HCT116 (cell line): ENCODE results near the gene ADD3. TPM values are rescaled to one million over a fixed set of nuclear protein-coding genes. Genes with fewer than 3 reads are reported as not detected.

Experiments used
- ATAC-seq: fragments of 200-7000 bp; cut with Tn5 transposase; 2 replicates; pipeline ENCODE4 v1.9.1; 2020; ENCODE audit warnings: mild to moderate bottlenecking, moderate library complexity
- BruUV-seq: library from RNA; stranded (reverse); fragments of 400-500 nt; replicated peaks from 2 replicates; lab custom pipeline; 2021; lab: Mats Ljungman, UMichigan
- CTCF ChIA-PET: fragments of 300-600 bp; sonication (Branson Sonifier 250); formaldehyde crosslinking; loops from one replicate; lab custom pipeline; 2021; ENCODE audit warnings: antibody characterized with exemption; lab: Charles Lee
- POLR2A ChIA-PET: fragments of 300-600, 350-600 bp; sonication (Branson Sonifier 250); formaldehyde crosslinking; loops from one replicate; lab custom pipeline; 2021; ENCODE audit warnings: antibody characterized with exemption; lab: Charles Lee
- RAD21 ChIA-PET, 2 experiments: fragments of 300-600 bp; sonication (Branson Sonifier 250); formaldehyde crosslinking; loops; one replicate each; lab custom pipeline; 2023; ENCODE audit warnings: low total read pairs in 2 of 2; ENCODE audit not compliant: uncharacterized antibody in 2 of 2, unreplicated experiment in 2 of 2, low non-redundant PET in 1 of 2; lab: Charles Lee
- DNase-seq: peaks from one replicate; pipeline ENCODE4 v3.0.0-alpha.2; 2010; ENCODE audit warnings: low read depth, low spot score
- H2AFZ ChIP-seq: fragments of 200-600 bp; shearing (Covaris generic), sonication (generic); 2 replicates; pipeline ENCODE4 v1.6.1; 2017; ENCODE audit warnings: low read depth, mixed run types, mixed read lengths, antibody characterized with exemption, low read length; ENCODE audit not compliant: poor library complexity, severe bottlenecking
- H3K27ac ChIP-seq: 2 replicates; pipeline ENCODE4 v1.5.1; 2012; ENCODE audit warnings: low read depth, low read length
- H3K27me3 ChIP-seq: fragments of 200-600 bp; sonication (generic); 2 replicates; pipeline ENCODE4 v1.6.1; 2016; ENCODE audit warnings: mixed run types, low read length, mixed read lengths; ENCODE audit not compliant: insufficient read depth
- H3K36me3 ChIP-seq, 2 experiments: fragments of 200-500 bp in 1 of 2; fragments of 200-600 bp in 1 of 2; sonication (Bioruptor generic) in 1 of 2; sonication (generic) in 1 of 2; 2 replicates each; pipeline versions ENCODE4 v1.5.1 to v1.6.1; 2014 to 2016; ENCODE audit warnings: low read length in 2 of 2, inconsistent platforms in 1 of 2, mixed read lengths in 1 of 2, mixed run types in 1 of 2; ENCODE audit not compliant: insufficient read depth in 2 of 2, control insufficient read depth in 1 of 2
- H3K4me1 ChIP-seq, 2 experiments: fragments of 200-600 bp in 1 of 2; sonication (generic) in 1 of 2; 2 replicates each; pipeline versions ENCODE4 v1.5.1 to v1.6.1; 2012 to 2017; ENCODE audit warnings: low read length in 2 of 2, inconsistent platforms in 1 of 2, mild to moderate bottlenecking in 1 of 2, mixed read lengths in 1 of 2, mixed run types in 1 of 2, moderate library complexity in 1 of 2; ENCODE audit not compliant: insufficient read depth in 2 of 2, control insufficient read depth in 1 of 2
- H3K4me2 ChIP-seq: fragments of 200-600 bp; sonication (generic); 2 replicates; pipeline ENCODE4 v1.6.1; 2017; ENCODE audit warnings: mixed run types, low read length, mixed read lengths
- H3K4me3 ChIP-seq, 2 experiments: fragments of 200-600 bp in 1 of 2; sonication (generic) in 1 of 2; replicated peaks in 1 of 2; 2 replicates each; pipeline ENCODE4 v1.5.1; 2011 to 2016; ENCODE audit warnings: low read length in 2 of 2, control low read depth in 1 of 2, low read depth in 1 of 2, mild to moderate bottlenecking in 1 of 2, mixed read lengths in 1 of 2, mixed run types in 1 of 2
- H3K79me2 ChIP-seq: fragments of 200-600 bp; sonication (generic); 2 replicates; pipeline ENCODE4 v1.6.1; 2017; ENCODE audit warnings: mild to moderate bottlenecking, mixed run types, low read length, moderate library complexity, mixed read lengths; ENCODE audit not compliant: insufficient read depth
- H3K9ac ChIP-seq: fragments of 200-600 bp; sonication (generic); 2 replicates; pipeline ENCODE4 v1.6.1; 2016; ENCODE audit warnings: low read length, mixed read lengths
- H3K9me2 ChIP-seq: fragments of 200-600 bp; sonication (generic), shearing (Covaris generic); 2 replicates; pipeline ENCODE4 v1.6.1; 2017; ENCODE audit warnings: mixed run types, mild to moderate bottlenecking, moderate library complexity; ENCODE audit not compliant: insufficient read depth
- H3K9me3 ChIP-seq, 2 experiments: fragments of 200-500 bp in 1 of 2; fragments of 200-600 bp in 1 of 2; sonication (Bioruptor generic) in 1 of 2; sonication (generic) in 1 of 2; 2 replicates each; pipeline ENCODE4 v1.6.1; 2014 to 2017; ENCODE audit warnings: low read length in 2 of 2, mixed read lengths in 2 of 2, inconsistent platforms in 1 of 2, low read depth in 1 of 2, mild to moderate bottlenecking in 1 of 2, mixed run types in 1 of 2, moderate library complexity in 1 of 2; ENCODE audit not compliant: control insufficient read depth in 1 of 2, insufficient read depth in 1 of 2
- H4K20me1 ChIP-seq: fragments of 200-600 bp; sonication (generic), shearing (Covaris generic); 2 replicates; pipeline ENCODE4 v1.6.1; 2017; ENCODE audit warnings: mixed run types, mild to moderate bottlenecking, moderate library complexity; ENCODE audit not compliant: insufficient read depth
- CEBPB ChIP-seq: IDR thresholded peaks from 2 replicates; pipeline ENCODE4 v1.6.1; 2012; ENCODE audit warnings: low read depth
- ELF1 ChIP-seq: IDR thresholded peaks from 2 replicates; pipeline ENCODE4 v1.6.1; 2012; ENCODE audit warnings: low read depth, borderline replicate concordance
- JUND ChIP-seq: IDR thresholded peaks from 2 replicates; pipeline ENCODE4 v1.6.1; 2012
- RAD21 ChIP-seq: IDR thresholded peaks from 2 replicates; pipeline ENCODE4 v1.6.1; 2012; ENCODE audit warnings: low read depth, mild to moderate bottlenecking
- SIN3A ChIP-seq: IDR thresholded peaks from 2 replicates; pipeline ENCODE4 v1.6.1; 2012; ENCODE audit warnings: low read depth
- SRF ChIP-seq: IDR thresholded peaks from 2 replicates; pipeline ENCODE4 v1.6.1; 2012; ENCODE audit warnings: low read depth
- ZFX ChIP-seq: fragments of 450-650 bp; IDR thresholded peaks from 2 replicates; pipeline ENCODE4 v1.6.1; 2017
- intact Hi-C: fragments of 100-400 bp; cut with micrococcal nuclease; formaldehyde crosslinking; loops from 2 replicates; pipeline ENCODE4 v1.10.0; 2022
- total RNA-seq: library from RNA; stranded (reverse); gene quantifications from one replicate; pipeline ENCODE4 v1.2.1, GENCODE V29; 2021; ENCODE audit not compliant: unreplicated experiment
- TF ChIP-seq, protein P1 (sequence below), 3 experiments: fragments of 200-600 bp in 1 of 3; sonication (generic) in 1 of 3; IDR thresholded peaks in 2 of 3; conservative IDR thresholded peaks in 1 of 3; 2 replicates each; pipeline ENCODE4 v1.5.1; 2012 to 2017; ENCODE audit warnings: low read depth in 2 of 3, low read length in 2 of 3, antibody characterized with exemption in 1 of 3, borderline replicate concordance in 1 of 3, control low read depth in 1 of 3, mild to moderate bottlenecking in 1 of 3, mixed read lengths in 1 of 3, mixed run types in 1 of 3, moderate library complexity in 1 of 3; ENCODE audit not compliant: insufficient read depth in 1 of 3
- TF ChIP-seq, protein P2 (sequence below): IDR thresholded peaks from 2 replicates; pipeline ENCODE4 v1.6.1; 2012; ENCODE audit warnings: low read depth
- TF ChIP-seq, protein P3 (sequence below): IDR thresholded peaks from 2 replicates; pipeline ENCODE4 v1.6.1; 2011; ENCODE audit warnings: mild to moderate bottlenecking, low read length, moderate library complexity; ENCODE audit not compliant: insufficient replicate concordance; ENCODE audit errors: extremely low read depth

Gene ADD3
- total RNA-seq, 1 experiment from 2014 or later: 41.1 TPM

DNA sequence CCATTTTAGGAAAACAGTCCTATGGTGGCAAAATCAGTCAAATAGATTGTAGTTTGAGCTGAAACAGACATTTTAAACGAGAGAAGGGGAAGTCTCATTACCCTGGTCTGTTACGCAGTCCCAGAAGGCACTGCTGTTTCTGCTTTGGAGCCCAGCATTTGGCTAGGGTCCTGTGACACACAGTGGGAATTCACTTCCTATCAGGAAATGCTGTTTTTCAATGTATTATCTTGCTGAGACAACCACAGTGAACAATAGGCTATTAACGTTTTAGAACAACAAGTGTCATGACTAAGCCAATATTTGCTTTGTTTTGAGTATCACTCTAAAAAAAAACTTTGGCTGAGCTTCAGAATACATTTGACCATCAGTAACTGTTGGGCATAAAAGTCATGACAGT, 74.1 kb downstream of the ADD3 start:
- H3K9me3 ChIP-seq: no peaks in the 10 kb centered on the region
- H3K4me1 ChIP-seq: peaks cover 0 to under 1% of the 10 kb centered on the region in 2 experiments; a peak in 1 of 4 replicates
- no peak for DNase-seq
- no peak overlapping the region for H3K4me3 ChIP-seq
- ChIA-PET POLR2A (no interaction called here), RAD21 (no interaction called here), CTCF (no interaction called here)
- no peak overlapping the region for H3K9ac ChIP-seq
- H3K79me2 ChIP-seq: no peaks in the 10 kb centered on the region
- intact Hi-C loops: no loop called here
- no TSS peak for BruUV-seq
- H3K9me2 ChIP-seq: no peaks in the 10 kb centered on the region
- TF ChIP-seq RAD21 (no peak), ELF1 (no peak), ZFX (no peak), SRF (no peak), SIN3A (no peak), JUND (no peak), CEBPB (no peak)
- TF ChIP-seq, protein P1, sequence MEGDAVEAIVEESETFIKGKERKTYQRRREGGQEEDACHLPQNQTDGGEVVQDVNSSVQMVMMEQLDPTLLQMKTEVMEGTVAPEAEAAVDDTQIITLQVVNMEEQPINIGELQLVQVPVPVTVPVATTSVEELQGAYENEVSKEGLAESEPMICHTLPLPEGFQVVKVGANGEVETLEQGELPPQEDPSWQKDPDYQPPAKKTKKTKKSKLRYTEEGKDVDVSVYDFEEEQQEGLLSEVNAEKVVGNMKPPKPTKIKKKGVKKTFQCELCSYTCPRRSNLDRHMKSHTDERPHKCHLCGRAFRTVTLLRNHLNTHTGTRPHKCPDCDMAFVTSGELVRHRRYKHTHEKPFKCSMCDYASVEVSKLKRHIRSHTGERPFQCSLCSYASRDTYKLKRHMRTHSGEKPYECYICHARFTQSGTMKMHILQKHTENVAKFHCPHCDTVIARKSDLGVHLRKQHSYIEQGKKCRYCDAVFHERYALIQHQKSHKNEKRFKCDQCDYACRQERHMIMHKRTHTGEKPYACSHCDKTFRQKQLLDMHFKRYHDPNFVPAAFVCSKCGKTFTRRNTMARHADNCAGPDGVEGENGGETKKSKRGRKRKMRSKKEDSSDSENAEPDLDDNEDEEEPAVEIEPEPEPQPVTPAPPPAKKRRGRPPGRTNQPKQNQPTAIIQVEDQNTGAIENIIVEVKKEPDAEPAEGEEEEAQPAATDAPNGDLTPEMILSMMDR (IDR thresholded peaks at IDR 0.05 in 2 of 3, conservative IDR thresholded peaks at IDR 0.05 in 1 of 3; ENCODE audit: borderline replicate concordance in 1 of 3, insufficient read depth in 1 of 3, low read depth in 2 of 3, low read length in 2 of 3): no peak
- TF ChIP-seq, protein P2, sequence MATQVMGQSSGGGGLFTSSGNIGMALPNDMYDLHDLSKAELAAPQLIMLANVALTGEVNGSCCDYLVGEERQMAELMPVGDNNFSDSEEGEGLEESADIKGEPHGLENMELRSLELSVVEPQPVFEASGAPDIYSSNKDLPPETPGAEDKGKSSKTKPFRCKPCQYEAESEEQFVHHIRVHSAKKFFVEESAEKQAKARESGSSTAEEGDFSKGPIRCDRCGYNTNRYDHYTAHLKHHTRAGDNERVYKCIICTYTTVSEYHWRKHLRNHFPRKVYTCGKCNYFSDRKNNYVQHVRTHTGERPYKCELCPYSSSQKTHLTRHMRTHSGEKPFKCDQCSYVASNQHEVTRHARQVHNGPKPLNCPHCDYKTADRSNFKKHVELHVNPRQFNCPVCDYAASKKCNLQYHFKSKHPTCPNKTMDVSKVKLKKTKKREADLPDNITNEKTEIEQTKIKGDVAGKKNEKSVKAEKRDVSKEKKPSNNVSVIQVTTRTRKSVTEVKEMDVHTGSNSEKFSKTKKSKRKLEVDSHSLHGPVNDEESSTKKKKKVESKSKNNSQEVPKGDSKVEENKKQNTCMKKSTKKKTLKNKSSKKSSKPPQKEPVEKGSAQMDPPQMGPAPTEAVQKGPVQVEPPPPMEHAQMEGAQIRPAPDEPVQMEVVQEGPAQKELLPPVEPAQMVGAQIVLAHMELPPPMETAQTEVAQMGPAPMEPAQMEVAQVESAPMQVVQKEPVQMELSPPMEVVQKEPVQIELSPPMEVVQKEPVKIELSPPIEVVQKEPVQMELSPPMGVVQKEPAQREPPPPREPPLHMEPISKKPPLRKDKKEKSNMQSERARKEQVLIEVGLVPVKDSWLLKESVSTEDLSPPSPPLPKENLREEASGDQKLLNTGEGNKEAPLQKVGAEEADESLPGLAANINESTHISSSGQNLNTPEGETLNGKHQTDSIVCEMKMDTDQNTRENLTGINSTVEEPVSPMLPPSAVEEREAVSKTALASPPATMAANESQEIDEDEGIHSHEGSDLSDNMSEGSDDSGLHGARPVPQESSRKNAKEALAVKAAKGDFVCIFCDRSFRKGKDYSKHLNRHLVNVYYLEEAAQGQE: no peak
- TF ChIP-seq, protein P3, sequence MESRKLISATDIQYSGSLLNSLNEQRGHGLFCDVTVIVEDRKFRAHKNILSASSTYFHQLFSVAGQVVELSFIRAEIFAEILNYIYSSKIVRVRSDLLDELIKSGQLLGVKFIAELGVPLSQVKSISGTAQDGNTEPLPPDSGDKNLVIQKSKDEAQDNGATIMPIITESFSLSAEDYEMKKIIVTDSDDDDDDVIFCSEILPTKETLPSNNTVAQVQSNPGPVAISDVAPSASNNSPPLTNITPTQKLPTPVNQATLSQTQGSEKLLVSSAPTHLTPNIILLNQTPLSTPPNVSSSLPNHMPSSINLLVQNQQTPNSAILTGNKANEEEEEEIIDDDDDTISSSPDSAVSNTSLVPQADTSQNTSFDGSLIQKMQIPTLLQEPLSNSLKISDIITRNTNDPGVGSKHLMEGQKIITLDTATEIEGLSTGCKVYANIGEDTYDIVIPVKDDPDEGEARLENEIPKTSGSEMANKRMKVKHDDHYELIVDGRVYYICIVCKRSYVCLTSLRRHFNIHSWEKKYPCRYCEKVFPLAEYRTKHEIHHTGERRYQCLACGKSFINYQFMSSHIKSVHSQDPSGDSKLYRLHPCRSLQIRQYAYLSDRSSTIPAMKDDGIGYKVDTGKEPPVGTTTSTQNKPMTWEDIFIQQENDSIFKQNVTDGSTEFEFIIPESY: no peak
- no peaks in the 10 kb centered on the region for H3K27me3 ChIP-seq
- H3K36me3 ChIP-seq: no peaks in the 10 kb centered on the region
- no peak overlapping the region for H3K4me2 ChIP-seq
- no peak for ATAC-seq
- no peak overlapping the region for H3K27ac ChIP-seq
- H2AFZ ChIP-seq: no peak overlapping the region
- no peaks in the 10 kb centered on the region for H4K20me1 ChIP-seq
